NCI-H1092 treated with DMSO at 0.1 percent for 48 hours (cell line): Measurements from ENCODE around the gene IL15RA.
"Not testable (repeated sequence)": the region's sequence is repeated elsewhere in the genome, so short reads cannot be mapped to it uniquely, and the experiment has no call there.

Experiments
- DNase-seq: peaks from one replicate; lab custom pipeline; 2025; lab: John Stamatoyannopoulos, UW

IL15RA gene

DNA sequence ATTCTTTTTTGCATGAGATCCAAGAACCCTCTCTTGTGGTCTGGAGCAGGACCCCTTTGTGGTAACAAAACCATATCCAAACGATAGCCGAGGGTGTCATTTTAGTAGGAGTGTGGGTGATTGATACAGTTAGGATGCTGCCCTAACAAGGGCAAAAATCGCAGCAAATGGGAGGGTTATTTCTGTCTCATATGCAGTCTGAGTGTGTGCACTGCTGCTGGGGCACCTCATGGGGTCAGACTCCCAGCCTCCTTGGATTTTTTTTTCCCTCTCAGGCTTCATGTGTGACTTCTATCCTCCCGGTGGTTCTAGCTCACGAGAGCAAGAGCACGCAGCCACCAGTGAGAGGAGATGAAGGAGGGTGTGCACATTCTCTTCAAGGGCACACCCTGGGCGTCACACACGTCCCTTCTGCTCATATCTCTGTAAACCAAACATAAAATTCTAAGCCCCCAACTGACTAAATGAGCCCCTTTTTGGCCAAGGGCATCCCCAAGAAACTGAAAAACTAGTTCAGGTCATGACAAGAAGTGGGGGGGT, 28.6 kb upstream of the IL15RA start:
- no peak for DNase-seq

DNA sequence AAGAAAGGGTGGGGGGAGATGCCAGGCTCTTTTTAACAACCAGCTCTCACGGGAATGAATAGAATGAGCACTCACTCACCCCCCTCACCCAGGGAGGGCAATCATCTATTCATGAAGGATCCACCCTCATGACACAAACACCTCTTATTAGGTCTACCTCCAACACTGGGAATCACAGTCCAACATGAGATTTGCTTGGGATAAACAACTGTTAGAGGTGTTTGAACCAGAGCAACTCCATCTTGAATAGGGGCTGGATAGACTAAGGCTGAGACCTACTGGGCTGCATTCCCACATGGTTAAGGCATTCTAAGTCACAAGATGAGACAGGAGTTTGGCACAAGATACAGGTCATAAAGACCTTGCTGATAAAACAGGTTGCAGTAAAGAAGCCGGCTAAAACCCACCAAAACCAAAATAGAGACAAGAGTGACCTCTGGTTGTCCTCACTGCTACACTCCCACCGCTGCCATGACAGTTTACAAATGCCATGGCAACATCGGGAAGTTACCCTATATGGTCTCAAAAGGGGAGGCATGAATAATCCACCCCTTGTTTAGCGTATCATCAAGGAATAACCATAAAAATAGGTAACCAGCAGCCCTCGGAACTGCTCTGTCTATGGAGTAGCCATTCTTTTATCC, 27.9 kb upstream of the IL15RA start:
- not testable (repeated sequence) for DNase-seq

- no peak for DNase-seq
Observed at GRCh38 chr10:6002809-6003510, 25.6 kb upstream of the IL15RA start.

GRCh38 chr10:5999440-6000165, 22.3 kb upstream of the IL15RA start:
- DNase-seq, result no peak

- no peak for DNase-seq
Observed at GRCh38 chr10:5996696-5997095, 19.4 kb upstream of the IL15RA start.

DNA sequence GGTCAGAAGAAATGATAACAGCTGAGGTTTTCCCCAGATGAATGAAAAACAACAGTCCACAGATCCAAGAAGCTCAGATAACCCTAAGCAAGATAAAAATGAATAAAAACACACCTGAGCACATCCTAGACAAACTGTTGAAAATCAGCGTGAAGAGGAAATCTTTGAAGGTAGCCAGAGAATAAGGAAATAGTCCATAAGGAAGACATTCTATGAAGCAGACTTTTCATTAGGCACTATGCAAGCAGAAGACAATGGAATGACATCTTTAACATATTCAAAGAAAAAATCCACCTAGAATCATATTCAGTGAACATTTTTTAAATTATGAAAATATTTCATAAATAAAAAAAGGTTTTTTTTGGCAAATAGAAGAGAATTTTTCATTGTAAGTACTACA, 15.1 kb upstream of the IL15RA start:
- DNase-seq, result no peak

- DNase-seq, result no peak
Observed at GRCh38 chr10:5991708-5992107, 14.4 kb upstream of the IL15RA start.

DNA sequence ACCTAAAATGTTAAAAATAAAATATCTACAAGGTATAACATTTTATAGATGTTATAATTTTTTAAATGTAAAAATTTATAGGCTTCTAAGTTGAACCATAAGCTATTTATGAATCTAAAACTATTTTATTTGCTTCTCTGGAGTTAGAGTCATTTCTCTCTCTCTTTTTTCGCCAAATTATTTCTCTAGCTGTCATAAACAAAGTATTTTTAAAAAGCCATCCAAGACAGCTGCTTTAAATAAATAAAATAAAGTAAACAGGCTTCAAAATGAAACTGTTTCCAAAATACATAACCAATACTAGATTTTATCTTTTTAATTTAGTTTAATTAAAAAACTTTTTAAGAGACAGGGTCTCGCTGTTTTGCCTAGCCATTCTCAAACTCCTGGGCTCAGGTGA, 12.4 kb upstream of the IL15RA start:
- no peak for DNase-seq

- DNase-seq, result no peak
Observed at GRCh38 chr10:5988336-5988920, 11.1 kb upstream of the IL15RA start.

- no peak for DNase-seq
Observed at GRCh38 chr10:5987747-5988146, 10.4 kb upstream of the IL15RA start.

- no peak for DNase-seq
Observed at GRCh38 chr10:5985029-5985428, 7.7 kb upstream of the IL15RA start.

DNA sequence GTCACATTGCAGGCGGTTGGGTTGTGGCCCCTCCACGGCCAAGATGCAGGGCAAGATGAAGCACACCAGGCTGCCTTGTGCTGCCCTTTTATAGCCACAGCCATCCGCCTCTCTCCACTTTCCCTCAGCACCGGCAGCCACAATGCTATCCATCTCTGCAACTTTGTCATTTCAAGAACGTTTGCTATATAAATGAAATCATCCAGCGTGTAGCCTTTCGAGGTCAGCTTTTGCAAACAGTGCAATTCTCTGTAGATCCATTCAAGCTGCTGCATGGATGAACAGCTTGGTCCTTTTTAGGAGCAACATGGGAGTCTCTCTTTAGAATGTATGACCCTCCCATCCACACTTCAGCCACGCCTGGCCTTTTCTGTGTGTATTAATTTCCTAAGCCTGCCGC, 6.4 kb upstream of the IL15RA start:
- DNase-seq, result no peak

- no peak for DNase-seq
Observed at GRCh38 chr10:5981529-5981928, 4.2 kb upstream of the IL15RA start.

GRCh38 chr10:5978230-5978489, 817 bp upstream of the IL15RA start:
- DNase-seq, result no peak

DNA sequence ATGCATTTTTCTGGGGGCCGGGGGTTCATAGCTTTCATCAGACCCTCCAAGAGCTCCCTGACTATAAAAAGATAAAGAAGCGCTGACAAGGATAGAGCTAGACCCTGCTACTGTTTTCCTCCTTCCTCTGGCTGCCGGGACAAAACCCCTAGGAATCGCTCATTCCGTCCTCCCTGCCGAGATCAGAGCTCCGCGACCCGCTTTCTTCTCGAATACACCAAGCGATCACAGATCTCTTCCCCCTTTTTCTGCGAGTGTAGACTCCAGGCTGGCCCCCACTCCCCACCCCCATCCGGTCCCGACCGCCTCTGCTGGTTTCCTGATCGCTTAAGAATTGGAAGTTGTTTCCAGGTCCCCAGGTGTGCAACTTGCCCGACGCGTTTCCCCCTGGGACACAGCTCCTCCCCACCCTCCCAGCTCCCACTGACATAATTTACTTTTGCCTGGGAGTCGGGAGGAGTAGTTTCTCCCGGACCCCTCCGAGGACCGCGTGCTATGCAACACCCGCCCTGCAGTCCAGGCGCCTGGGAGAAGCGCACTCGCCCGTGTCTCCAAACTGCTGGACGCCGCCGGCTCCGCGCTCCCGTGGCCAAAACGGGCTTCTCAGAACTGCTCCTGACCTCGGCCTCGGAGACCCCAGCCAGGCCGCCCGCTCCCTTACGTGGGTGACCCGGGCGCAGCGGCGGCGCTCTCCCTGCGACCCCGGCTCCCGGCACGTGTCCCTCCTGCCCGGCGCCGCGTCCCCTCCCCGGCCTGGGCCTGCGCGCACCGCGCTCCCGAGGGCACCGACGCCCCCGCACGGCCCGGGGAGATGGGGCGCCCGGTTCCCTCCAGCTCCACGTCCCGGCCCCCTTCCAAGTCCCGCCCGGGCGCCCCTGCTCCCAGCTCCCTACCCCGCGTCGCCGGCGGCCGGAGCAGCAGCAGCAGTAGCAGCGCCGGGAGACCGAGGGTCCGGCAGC, 552 bp downstream of the IL15RA start:
- no peak for DNase-seq

DNA sequence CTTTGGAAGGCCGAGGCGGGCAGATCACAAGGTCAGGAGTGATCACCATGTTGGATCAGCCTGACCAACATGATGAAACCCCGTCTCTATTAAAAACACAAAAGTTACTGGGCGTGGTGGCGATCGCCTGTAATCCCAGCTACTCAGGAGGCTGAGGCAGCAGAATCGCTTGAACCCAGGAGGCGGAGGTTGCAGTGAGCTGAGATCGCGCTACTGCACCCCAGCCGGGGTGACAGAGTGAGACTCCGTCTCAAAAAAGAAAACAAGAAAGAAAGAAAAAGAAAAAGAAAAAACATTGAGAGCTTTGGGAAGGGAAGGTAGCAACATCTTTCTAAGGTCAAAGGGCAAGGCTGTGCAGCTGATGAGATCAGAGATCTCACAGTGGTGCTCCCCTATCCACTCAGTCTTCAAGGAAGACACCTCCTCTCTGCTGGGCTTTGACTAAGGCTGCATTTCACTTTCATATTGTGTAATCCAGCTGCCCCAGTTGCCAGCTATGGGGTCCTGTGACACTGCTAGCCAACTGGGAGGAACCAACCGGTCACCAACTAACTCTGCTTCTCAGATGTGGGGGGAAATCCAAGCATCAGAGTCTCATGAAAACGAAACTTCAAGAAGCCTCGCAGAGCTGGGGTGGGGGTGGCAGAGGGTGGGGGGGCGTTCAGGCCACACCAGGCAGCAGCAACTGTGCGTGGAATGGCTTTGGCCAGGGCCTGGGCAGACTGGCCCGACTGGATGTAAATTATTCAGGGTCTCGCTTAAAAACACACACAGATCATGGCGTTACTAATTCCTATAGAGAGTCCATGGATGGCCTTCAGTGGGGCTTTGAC, 1.5 kb downstream of the IL15RA start:
- no peak for DNase-seq

DNA sequence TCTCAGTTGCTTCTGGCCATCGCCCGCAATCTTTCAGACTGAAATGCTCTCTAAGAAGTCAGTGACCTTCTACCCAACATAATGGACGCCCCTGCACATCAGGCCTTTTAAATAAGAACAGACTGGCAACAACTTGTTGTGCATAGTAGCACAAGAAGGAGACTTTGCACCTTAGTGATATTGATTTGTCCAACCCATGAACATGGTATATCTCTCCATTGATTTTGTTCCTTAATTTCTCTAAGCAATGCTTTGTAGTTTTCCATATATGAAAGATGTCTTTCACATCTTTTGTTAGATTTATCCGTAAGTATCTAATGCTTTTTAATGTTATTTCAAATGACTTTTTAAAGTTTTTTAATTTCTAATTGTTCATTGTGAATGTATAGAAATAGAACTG, 4.3 kb downstream of the IL15RA start:
- DNase-seq, result no peak

DNA sequence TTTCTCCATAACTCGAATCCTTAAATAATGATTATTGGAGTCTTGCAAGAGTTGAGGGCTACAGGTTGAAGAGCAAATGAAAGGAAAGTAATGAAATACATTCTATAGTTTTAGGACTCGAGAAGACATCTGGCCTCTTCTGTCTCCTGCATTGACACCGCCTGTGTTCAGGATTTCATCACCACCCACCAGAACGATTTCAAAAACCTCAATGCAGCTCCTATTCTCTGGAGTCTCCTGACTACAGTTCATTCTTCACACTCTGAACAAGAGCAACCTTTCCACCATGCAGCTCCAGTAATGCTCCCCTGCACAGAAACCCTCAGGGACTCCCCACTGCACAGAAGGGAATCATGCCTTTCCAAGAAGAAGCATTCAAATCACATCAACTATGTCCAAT, 5.5 kb downstream of the IL15RA start:
- DNase-seq, result no peak

DNA sequence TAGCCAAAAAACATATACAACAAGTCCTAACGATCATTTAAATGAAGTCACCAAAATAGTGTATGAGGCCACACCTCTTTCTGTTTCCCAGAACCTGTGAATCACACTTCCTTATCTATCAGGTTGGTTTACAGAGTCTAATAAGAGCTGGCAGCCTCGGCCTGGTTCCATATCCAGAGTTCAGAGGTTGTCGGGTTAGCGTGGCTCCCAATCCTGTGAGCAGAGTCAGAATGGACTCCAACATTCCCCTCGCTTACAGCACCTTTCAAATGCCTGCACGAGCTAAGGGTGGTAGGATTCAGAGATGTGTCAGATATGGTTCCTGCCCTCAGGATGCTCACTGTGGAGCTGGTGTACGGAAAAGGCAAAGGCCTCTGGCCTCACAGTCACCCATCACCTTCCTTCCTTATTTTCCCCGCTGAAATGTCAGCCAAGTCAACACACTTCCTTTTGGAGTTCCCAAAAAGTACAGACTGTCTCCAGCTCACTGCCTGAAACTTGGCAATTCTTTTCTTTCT, 6.0 kb downstream of the IL15RA start:
- no peak for DNase-seq

GRCh38 chr10:5970527-5970926, 6.8 kb downstream of the IL15RA start:
- no peak for DNase-seq

DNA sequence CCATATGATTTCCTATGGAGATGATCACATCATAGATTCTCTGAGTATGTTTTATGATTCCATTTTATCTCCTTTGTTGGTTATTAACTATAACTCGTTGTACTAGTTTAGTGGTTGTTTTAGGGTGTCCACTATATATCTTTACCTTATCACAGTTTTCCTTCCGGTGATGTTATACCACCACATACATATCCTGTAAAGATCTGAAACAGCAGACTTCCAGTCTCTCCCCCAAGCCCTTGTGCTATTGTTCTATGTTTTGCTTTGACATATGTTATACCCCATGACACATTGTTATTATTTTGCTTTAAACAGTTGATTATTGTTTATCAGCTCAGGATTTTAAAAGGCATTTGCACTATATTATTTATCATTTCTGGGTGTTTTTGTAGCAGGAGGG, 7.3 kb downstream of the IL15RA start:
- DNase-seq, result no peak
